Right lung (tissue), 5 donors: ENCODE results near the gene ZNF117. TPM values are rescaled to one million over a fixed set of nuclear protein-coding genes. Genes with fewer than 3 reads are reported as not detected.
"Not testable (repeated sequence)": the region's sequence is repeated elsewhere in the genome, so short reads cannot be mapped to it uniquely, and the experiment has no call there.

ENCODE experiments used
- DNase-seq, 2 donors: peaks; one replicate each; pipeline ENCODE4 v3.0.0-alpha.2; 2013
- polyA plus RNA-seq, 5 donors: library from polyadenylated mRNA; unstranded; fragments of 120-200 nt; gene quantifications; one replicate each; pipeline versions ENCODE4 v1.2.1 to v1.2.3, GENCODE V29; 2013; ENCODE audit warnings: inconsistent platforms in 1 of 5, low replicate concordance in 1 of 5; ENCODE audit not compliant: insufficient read length in 5 of 5, insufficient read depth in 1 of 5

ZNF117 gene
- polyA plus RNA-seq, 5 donors: 35.5 to 123 (median 77.0) TPM

DNA sequence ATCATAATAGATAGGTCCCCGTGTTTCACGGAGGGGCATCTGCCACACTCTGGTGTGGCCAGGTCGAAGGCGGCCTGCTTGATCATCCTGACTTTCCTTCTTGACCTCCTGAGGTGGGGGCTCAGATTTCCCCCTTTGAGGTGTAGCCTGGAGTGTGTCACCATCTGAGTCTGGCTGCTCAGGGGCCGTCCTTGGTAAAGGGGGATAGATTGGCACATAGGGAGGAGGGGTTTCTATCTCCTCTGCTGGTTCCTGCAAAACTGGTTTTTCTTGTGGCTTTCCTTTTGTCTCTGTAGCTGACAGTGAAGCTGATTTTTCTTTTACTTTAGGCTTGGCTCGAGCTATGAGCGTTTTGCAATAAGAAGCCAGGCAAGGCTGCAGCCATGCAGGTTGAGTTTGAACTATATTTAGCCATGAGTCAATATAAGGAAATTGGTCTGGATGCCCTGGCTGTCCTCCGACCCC, 7.1 kb upstream of the ZNF117 start:
- DNase-seq: peak; percentile 20 to 24

DNA sequence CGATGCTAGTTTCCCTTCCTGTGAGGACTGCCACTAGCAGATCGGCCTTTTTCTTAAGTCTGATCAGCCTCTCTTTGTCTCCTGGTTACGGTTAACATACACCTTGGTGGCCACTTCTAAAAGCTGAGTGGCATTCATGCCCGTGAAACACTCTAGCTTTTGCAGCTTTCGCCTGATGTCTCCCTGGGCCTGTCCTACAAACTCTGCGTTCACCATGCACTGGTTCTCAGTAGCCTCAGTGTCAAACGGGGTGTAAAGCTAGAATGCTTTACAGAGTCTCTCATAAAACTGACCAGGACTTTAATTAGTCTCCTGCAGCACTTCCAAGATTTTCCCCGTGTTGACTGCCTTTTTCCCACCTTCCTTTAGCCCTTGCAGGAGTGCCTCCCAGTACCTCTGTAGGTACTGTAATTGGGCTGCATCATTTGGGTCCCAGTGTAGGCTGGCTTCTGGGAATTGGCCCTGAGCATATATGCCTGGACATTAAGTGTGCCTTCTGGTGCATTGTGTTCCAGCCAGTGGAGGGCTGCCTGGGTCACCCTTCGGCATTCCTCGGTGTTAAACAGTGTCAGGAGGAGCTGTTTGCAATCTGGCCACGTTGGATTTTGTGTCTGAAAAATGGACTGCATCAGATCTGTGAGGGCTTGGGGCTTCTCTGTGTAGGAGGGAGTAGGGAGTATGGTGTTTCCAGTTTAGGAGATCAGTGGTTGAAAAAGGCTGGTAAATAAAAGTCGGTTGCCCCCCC, 6.5 kb upstream of the ZNF117 start:
- DNase-seq: no peak

DNA sequence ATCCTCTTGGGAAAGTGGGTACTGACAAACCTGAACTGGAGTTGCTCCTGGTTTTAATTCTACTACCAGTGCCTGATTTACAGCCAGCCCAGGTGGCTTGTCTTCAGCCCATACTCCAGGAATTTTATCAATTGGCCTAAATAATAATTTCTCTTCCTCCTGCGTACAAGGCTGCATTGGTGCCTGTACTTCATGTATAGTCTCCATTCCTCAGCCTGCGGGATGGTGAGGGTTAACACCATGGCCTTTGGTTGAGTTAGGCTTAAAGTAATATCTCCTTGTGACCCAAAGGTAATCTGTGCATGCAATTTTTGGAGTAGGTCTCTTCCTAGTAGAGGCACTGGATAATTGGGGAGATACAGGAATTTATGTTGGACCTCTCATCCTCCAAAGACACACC, 5.5 kb upstream of the ZNF117 start:
- DNase-seq: no peak

DNA sequence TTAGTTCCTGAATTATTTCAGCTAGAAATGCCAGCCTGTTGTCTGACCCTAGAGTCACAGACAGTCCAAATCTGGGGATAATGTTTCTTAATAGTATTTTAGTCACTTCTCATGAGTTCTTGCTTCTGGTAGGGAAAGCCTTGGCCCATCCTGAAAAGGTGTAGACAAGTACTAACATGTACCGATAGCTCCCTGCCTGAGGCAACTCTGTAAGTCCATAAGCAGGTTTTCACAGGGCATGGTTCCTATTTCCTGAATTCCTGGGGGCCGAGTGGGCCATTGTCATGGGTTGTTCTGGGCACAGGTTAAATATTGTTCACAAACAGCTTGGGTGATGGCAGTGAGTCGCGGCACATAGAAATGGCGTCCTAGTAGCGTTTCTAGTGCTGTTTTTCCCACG, 3.1 kb upstream of the ZNF117 start:
- DNase-seq: no peak

DNA sequence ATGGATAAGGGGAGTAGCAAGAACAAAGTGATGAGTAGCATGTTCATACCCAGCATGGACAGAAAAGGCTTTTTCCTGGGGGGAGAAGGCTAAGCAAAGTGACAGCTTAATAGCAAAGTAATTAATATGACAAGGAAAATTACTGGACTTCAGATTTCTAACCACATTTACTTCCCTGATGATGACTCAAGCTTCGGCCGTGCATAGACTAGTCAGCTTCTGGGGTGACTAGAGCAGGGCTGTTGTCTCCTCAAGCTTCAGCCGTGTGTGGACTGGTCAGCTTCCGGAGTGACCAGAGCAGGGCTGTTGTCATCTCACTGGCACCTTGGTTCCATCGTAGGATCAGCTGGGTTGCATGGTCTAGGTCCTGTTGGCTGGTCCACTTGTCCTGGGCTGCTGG, 2.1 kb upstream of the ZNF117 start:
- no peak for DNase-seq

DNA sequence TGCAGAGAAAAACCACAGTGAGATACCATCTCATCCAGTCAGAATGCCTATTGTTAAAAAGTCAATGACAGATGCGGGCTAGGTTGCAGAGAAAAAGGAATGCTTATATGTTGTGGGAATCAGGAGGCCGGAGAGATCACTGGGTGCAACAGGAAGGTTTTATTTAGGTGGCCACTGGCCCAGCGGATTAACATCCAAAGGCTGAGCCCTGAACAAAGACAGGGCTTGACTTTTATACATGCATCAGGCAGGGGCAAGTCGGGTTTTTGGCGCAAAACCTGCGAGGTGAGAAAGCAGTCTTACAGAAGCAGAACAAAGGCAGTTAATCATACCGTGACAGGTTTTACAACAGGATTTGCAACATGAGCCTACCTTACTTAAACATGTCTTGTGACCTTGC, 620 bp downstream of the ZNF117 start:
- DNase-seq: no peak

DNA sequence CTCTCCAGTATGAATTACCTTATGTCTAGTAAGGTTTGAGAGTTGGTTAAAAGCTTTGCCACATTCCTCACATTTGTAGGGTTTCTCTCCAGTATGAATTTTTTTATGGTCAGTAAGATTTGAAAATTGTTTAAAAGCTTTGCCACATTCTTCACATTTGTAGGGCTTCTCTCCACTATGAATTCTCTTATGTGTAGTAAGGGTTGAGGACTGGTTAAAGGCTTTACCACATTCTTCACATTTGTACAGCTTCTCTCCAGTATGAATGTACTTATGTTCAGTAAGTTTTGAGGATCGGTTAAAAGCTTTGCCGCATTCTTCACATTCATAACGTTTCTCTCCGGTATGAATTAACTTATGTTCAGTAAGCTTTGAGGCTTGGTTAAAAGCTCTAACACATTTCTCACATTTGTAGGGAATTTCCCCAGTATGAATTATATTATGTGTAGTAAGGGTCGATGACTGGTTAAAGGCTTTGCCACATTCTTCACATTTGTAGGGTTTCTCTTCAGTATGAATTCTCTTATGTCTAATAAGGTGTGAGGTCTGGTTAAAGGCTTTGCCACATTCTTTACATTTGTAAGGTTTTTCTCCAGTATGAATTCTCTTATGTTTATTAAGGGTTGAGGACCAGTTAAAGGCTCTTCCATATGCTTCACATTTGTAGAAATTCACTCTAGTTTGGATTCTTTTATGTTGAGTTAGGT, 12.2 kb downstream of the ZNF117 start:
- no peak for DNase-seq

DNA sequence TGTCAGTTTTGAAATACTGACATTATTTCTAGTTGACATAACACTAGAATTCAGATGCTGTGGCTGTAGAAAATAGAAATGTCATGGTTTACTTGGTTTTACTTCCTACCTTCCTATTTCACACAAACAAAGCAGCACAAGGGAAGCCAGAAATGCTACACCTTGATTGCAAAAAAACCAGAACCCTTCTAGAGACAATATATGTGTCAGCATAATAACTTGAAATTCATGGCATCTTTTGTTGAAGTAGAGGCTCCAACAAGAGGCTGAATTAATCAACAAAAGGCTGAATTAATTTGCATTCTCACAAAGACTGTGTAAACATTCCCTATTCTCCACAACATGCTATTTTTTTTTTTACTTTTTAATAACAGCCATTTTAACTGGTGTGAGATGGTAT, 25.2 kb downstream of the ZNF117 start:
- no peak for DNase-seq

DNA sequence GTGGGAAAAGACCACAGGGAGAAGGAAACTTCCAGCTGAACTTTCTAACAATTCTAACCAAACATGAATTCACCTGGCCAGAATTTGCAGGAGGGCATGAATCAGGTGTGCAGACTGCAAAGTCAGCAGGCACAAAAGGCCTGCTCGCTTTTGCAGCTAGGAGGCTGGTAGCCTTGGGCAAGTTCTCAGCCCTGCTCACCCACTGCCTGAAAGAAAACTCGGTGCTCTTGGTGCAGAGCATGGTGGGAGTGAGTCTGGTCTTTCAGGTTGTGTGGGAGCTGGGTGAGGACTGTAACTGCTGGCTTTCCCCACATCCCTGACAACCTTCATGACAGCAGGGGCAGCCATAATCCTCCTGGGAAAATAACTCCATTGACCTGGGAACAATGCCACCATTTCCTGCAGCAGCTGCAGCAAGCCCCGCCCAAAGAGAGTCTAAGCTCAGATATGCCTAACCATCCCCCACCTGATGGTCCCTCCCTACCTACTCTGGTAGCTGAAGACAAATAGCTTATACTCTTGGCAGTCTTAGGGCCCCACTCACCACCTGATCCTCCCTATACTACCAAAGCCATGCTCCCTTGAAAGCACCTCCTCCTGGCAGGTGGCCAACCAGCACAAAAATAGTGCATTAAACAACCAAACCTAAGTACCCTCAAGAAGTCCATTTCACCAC, 31.6 kb downstream of the ZNF117 start:
- no peak for DNase-seq

DNA sequence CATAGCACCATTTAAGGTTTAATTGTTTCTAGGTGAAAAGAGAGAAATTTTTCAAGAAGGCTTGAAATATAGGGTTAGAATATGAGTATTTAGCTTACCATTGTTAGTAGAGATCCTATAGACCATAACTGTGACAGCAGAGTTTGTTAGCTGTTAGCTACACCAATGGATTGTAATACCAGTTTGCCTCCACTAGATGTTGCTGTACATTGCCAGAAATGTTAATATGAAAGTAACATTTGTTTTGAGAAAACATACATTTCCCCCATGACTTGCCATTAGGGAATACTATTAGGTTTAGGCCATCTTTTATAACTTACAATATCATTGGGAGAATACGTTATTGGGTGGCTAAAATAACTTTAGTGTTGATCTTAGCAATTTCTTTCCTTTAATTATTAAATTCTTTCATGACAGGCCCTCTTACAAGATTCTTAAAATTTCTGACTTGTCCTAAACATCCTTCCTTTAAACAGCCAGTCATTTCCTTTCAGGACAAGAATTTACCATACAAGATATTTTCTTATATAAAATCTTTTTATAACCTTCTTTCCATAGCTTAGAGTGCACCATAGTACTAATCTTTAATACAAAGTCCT, 39.5 kb downstream of the ZNF117 start:
- peak in 1 of 2 donors; percentile 37 for DNase-seq

DNA sequence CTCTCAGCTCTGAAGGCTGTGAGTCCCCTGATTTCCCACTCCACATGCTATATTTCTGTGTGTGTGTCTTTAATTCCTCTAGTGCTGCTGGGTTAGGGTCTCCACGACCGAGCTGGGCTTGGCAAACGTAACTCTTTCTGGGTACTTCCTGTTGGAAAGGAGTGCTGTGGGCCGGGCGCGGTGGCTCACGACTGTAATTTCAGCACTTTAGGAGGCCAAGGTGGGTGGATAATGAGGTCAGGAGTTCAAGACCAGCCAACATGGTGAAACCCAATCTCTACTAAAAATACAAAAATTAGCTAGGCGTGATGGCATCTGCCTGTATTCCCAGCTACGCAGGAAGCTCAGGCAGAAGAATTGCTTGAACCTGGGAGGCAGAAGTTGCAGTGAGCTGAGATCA, 40.2 kb downstream of the ZNF117 start:
- not testable (repeated sequence) for DNase-seq

DNA sequence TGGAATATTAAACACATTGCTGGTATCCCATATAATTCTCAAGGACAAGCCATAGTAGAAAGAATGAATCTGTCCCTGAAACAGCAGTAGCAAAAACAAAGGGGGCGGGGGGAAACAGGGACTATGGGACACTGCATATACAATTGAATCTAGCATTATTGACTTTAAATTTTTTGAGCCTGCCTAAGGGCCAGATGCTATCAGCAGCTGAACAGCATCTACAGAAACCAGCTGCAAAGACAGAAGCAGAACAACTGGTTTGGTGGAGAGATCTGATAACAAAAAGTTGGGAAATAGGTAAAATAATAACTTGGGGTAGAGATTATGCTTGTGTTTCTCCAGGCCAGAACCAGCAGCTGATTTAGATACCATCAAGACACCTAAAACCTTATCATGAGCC, 42.1 kb downstream of the ZNF117 start:
- not testable (repeated sequence) for DNase-seq

DNA sequence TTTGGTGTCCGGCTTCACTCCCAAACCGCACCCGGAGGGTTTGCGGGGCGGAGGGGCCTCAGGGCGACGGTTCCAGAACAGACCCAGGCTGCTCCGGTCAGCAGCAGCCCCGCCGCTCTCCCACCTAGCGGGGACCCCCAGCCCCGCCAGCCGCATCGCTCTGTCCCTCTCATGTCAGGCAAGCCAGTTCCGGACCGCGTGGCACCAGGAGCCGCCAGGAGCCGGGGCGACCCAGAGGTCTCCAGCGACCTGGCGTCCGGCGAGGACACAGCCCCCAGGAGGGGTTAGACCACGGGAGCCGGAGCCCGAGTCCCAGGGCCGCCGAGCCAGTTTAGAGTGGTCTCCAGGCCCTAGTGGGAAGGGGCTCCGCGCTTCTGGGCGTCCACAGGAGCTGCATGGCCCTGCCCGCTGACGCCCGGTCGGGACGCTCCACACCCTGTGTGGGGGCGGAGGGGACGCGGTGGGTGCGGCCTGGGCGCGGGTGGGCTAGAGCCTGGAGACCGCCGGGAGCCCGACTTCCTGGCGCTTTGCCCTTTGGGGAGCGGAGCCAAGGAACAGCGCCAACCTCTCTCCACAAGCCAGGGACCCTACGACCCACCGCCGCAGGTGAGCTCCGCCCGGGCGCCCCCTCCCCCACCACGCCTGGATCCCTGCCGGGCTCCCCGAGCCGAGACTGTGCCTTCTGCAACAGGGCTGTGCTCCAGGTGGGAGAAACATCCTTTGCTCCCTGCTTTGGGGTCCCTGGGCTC, 43.4 kb downstream of the ZNF117 start:
- DNase-seq: no peak

DNA sequence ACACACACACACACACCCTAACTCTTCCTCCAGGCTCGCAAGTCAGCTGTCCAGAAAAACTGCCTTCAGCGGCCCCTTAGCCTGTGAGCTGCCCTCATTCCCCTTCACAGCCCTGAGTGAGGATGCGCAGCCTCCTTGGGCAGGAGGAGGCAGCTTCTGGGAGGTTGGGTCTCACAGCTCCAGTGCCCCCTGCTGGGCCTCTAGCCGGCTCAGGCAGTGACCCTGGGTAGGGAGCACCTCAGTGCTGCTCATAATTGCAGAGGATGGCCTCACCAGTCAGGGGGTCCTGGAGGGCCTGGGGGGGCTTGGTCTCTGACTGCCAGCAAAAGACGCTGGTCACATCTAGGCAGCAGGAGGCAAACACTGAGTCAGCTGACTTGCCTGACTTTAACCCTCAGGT, 44.1 kb downstream of the ZNF117 start:
- no peak for DNase-seq

DNA sequence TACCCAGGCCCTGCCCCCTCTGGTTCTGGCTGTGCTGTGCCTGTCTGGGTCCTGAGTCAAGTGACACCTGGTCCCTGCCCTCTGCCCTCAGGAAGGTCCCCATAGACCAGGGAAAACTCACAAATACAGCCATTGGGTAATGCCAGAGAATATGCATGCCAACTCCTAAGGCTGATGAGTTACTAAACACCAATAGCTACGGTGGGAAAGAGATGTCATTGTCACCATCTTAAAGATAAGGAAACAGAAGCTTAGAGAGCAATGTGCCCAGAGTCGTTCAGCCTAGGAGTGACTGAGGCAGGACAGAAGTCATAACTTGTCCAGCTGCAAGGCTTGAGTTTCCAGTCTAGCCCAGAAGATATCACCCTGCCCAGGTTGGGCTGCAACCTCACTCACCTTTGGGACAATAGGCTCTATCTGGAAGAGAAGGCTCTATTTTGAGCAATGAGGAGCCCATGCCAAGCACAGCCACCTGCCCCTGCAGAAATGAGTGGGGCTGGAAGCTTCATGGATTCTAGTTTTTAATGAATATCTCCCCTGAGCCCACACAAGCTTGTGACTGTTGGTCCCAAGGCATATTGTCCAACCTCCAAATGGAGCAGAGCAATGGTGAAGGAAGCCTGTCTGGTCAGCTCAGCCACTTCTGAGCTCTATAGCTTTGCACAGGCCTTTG, 45.2 kb downstream of the ZNF117 start:
- no peak for DNase-seq

DNA sequence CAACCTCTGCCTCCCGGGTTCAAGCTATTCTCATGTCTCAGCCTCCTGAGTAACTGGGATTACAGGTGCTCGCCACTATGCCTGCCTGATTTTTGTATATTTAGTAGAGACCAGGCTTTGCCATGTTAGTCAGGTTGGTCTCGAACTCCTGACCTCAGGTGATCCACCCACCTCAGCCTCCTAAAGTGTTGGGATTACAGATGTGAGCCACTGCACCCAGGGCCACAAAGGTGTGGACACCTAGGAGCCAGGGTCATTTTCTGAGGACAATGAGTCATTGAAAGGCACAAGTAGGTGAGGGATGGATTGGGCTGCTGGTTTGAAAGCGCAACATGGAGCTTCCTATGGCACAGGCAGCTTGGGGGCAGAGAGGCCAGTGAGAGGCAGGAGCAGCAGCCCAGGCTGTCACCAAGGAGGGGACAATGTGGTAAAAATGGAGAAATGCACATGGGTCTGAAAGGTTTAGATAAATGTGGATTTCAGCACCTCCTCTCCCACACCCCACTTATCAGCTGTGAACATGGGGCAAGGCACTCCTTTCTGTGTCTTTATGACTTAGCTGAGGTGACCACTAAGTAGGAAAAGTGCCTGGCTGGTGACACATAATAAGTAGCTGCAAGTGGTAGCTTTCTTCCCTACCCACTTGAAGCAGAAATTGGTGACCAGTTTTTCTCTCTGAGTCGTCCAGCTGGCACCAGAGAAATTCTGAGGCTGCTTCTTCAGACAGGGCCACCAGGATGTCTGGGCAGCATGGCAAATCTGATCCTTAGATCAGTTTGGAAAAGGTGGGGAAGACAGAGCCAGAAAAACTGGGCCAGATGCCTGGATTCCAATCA, 46.0 kb downstream of the ZNF117 start:
- DNase-seq: not testable (repeated sequence)

DNA sequence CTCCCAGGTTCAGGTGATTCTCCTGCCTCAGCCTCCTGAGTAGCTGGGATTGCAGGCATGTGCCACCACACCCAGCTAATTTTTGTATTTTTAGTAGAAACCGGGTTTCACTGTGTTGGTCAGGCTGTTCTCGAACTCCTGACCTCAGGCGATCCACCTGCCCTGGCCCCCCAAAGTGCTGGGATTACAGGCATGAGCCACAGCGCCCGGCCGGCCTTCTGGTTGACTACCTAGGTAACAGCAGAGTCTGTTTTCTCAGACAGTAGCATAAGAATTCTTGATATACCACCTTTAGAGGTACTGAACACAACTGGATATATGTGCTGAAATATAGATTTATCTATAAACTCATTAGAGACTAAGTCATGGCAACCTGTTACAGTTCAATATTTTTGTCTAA, 50.8 kb downstream of the ZNF117 start:
- DNase-seq: not testable (repeated sequence)

DNA sequence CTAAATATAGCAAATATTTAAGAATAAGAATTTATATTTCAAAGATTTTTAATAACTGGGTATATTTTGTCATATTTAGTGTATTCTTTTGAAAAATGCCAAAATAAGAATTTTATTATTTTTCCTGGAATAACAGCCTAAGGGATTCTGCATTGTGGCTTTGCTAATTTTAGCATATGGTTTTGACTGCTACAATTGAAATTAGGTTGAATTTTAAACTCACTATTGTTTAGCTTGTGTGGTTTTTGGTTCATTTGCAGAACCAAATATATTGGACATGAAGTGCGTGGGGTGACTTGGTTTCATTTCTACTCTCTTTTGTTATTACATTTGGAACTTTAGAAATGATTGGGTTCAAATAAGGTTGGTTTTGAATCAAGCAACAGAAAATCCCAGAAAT, 52.3 kb downstream of the ZNF117 start:
- DNase-seq: no peak

DNA sequence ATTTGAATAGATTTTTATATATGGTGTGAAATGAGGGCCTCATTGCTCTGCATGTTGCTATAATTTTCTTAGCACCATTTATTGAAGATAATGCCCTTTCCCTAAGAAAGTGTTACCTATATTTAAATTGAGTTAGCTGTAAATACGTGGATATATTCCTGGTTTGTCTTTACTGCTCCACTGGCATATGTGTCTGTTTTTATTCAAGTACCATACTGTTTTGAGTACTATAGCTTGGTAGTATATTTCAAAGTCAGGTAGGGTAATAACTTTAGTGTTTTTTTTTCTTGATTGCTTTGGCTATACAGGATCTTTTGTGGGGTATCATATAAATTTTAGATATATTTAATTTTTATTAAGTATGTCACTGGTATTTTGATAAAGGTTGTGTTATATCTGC, 56.4 kb downstream of the ZNF117 start:
- DNase-seq: no peak
